T-helper 1 cell treated with Interleukin-12 subunit alpha and Interleukin-12 subunit beta and Interleukin-4 antibody, amounts not matched to agents 30 μg/mL and 1 μg/mL, for 36 hours (primary cell): ENCODE measurements around the gene KCNJ12.
"Not testable (repeated sequence)": the region's sequence is repeated elsewhere in the genome, so short reads cannot be mapped to it uniquely, and the experiment has no call there.

Source experiments
- H3K27ac Mint-ChIP-seq: one replicate; pipeline ENCODE4 v1.8.0; 2021; ENCODE audit warnings: mild to moderate bottlenecking, mixed read lengths
- H3K27me3 Mint-ChIP-seq: one replicate; pipeline ENCODE4 v1.8.0; 2021; ENCODE audit warnings: low read depth, mixed read lengths
- H3K36me3 Mint-ChIP-seq: one replicate; pipeline ENCODE4 v1.8.0; 2021; ENCODE audit warnings: low read depth, mixed read lengths
- H3K4me1 Mint-ChIP-seq: one replicate; pipeline ENCODE4 v1.8.0; 2021; ENCODE audit warnings: low read depth, mixed read lengths
- H3K4me3 Mint-ChIP-seq: one replicate; pipeline ENCODE4 v1.8.0; 2021; ENCODE audit warnings: mild to moderate bottlenecking, moderate library complexity, mixed read lengths
- H3K9me3 Mint-ChIP-seq: one replicate; pipeline ENCODE4 v1.8.0; 2021; ENCODE audit warnings: mixed read lengths

Gene KCNJ12

DNA sequence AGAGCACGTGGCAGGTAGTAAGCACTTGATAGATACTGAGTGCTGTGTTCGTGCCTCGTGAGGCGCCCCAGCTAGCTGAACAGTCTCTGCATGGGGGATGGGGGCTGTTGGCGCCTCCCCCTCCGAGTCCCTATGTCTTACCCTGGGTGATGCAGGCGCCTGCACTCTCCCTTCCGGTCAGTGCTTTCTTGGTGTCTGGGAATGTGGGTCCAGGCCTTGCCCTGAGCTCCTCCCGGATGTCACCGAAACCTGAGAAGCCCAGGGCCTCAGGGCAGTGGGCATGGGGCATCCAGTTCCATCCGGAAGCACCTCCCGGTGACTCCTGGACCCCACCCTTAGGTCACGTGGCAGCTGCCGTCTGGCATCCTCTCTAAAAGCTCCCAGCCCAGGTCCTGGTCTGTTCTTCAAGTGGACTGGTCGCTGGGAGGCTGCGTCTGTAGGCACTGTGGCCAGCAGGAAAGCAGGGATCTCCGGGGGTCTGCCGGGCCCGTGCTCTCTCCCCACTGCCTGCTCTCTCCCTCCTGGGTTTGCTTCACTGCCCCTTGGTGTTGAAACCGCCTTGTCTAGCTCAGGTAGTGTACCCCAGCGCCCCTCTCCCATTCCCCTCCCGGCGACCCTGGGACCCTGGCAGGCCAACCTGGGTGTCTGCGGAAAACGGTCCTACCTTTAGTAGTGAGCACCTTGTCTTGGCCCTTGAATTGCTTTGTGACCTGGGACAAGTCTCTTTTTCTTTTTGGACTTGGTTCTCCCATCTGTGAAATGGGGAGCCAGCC lies 34.9 kb downstream of the KCNJ12 start:
- H3K27ac Mint-ChIP-seq, H3K4me3 Mint-ChIP-seq, H3K4me1 Mint-ChIP-seq, H3K9me3 Mint-ChIP-seq, H3K36me3 Mint-ChIP-seq, H3K27me3 Mint-ChIP-seq: not testable (repeated sequence)

DNA sequence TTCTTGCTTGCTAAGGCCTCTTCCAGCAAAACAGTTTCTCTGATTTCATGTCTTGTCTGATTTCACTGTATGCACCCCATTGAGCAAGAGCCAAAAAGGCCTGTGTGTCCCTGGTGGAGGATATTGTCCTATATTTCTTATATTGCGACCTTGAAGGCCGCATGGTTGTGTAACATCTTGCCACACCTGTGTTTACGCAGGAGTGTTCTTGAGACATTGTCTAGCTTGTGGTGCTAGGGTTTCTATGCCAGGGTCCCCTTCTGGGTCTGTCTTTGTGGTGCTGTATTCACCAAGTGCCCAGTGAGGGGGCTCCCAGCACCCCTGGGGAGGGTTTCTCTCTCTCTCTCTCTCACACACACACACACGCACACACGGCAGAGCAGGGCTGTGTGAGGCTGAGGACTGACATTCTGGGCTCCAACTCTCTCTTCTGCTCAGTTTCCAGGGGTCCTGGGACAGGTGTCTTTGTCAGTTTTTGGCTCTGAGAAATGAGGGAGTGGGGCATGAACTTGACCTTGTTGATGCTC lies 35.6 kb downstream of the KCNJ12 start:
- not testable (repeated sequence) for H3K27ac Mint-ChIP-seq, H3K9me3 Mint-ChIP-seq, H3K36me3 Mint-ChIP-seq, H3K4me1 Mint-ChIP-seq, H3K4me3 Mint-ChIP-seq, H3K27me3 Mint-ChIP-seq

DNA sequence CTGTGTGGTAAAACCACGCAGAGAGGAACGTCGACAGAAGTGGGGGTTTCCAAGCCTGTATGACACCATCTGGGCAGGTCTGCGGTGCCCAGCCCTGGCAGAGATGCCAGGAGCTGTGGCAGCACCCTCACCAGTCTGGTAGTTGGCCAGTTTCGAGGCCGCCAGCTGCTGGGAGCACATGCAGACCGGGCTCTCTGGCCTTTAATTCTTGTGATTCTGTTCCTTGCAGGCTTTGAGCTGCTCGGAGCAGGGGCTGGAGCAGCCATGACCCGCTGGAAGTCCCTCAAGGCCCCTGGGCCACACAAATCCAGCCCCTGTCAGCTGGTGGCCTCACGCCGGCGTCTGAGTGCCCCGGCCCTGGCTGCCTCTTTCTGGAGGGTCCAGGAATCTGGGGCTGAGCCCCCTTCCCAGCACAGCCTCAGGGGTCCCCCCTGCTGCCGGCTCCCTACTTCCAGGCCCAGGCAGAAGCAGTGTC lies 36.1 kb downstream of the KCNJ12 start:
- H3K9me3 Mint-ChIP-seq, H3K27me3 Mint-ChIP-seq, H3K36me3 Mint-ChIP-seq, H3K4me1 Mint-ChIP-seq, H3K27ac Mint-ChIP-seq, H3K4me3 Mint-ChIP-seq: not testable (repeated sequence)

DNA sequence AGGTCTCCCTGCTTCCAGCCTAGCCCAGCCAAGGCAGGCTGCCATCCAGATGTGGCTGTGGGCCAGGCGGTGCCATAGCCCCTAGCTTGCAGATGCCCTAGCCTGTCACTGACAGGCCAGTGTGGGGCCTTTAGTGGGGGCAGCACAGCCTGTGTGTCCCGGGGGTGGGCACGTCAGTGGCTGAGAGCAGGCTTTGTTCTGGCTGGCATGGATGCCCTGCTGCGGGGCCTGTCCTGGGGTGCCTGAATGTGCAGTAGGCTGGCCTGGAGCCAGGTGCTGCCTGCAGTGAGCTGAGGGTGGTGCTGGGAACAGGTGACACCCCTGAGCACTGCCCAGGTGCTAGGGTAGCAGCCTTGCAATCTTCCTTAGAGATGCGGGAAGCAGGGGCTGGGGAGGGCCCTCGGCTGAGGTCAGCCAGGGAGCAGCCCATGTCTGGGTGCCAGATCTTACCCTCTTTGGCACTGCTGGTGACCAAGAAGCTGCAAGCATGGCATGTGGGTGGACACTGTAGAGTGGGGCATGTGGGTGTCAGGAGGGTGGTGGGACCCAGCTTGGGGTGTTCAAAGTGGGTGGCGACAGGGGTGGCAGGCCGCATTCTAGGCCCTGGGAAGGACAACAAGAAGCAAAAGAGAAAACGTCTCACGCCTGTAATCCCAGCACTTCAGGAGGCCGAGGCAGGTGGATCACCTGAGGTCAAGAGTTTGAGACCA lies 37.6 kb downstream of the KCNJ12 start:
- H3K36me3 Mint-ChIP-seq, H3K27me3 Mint-ChIP-seq, H3K4me1 Mint-ChIP-seq, H3K4me3 Mint-ChIP-seq, H3K27ac Mint-ChIP-seq, H3K9me3 Mint-ChIP-seq: not testable (repeated sequence)

DNA sequence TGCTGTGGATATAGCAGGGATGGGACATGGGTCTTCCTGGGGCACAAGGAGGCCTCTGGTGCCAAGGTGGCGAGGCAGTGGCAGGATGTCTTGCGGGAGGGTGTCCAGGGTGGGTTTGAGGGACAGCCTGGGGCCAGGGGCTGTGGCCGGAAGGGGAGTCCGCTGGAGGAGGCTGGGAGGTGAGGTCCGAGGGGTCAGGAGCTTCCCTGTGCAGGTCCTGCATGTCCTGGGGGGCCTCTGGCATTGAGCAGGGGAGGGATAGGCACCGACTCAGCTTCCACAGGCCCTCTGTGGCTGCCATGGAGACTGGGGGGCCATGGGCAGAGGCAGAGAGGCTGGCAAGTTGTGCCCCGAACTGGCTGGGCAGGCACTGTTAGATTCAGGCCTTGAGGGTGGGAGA lies 38.5 kb downstream of the KCNJ12 start:
- not testable (repeated sequence) for H3K4me1 Mint-ChIP-seq, H3K36me3 Mint-ChIP-seq, H3K9me3 Mint-ChIP-seq, H3K27ac Mint-ChIP-seq, H3K27me3 Mint-ChIP-seq, H3K4me3 Mint-ChIP-seq

DNA sequence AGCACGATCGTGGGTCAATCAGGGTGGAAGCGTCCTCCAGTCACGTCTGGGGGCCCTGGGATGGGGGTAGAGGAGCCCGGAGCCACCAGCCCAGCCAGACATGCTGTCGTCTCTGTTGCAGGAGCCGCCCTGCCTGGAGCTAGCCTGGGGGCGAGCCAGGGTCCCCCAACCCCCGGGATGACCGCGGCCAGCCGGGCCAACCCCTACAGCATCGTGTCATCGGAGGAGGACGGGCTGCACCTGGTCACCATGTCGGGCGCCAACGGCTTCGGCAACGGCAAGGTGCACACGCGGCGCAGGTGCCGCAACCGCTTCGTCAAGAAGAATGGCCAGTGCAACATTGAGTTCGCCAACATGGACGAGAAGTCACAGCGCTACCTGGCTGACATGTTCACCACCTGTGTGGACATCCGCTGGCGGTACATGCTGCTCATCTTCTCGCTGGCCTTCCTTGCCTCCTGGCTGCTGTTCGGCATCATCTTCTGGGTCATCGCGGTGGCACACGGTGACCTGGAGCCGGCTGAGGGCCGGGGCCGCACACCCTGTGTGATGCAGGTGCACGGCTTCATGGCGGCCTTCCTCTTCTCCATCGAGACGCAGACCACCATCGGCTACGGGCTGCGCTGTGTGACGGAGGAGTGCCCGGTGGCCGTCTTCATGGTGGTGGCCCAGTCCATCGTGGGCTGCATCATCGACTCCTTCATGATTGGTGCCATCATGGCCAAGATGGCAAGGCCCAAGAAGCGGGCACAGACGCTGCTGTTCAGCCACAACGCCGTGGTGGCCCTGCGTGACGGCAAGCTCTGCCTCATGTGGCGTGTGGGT lies 39.2 kb downstream of the KCNJ12 start:
- not testable (repeated sequence) for H3K4me1 Mint-ChIP-seq

DNA sequence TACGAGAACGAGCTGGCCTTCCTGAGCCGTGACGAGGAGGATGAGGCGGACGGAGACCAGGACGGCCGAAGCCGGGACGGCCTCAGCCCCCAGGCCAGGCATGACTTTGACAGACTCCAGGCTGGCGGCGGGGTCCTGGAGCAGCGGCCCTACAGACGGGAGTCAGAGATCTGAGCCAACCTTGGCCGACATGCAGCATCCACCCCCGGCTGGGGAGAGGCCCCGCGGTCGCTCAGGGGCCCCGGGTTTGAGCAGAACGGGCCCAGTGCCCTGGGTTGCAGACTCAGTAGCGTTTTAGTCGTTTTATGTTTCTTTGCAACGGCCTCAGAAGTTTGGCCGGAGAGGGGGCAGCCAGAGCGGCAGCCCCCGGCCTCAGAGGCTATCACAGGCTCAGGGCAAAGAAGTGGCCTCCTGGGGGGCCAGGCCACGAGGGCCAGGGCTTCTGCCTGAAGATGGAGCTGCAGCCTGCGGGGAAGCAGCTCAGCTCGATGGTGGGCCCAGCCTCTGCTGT lies 40.4 kb downstream of the KCNJ12 start:
- H3K27me3 Mint-ChIP-seq, H3K4me3 Mint-ChIP-seq, H3K27ac Mint-ChIP-seq, H3K9me3 Mint-ChIP-seq, H3K4me1 Mint-ChIP-seq, H3K36me3 Mint-ChIP-seq: not testable (repeated sequence)

More for the DNA sequence above, 39.2 kb downstream of the KCNJ12 start:
- not testable (repeated sequence) for H3K36me3 Mint-ChIP-seq, H3K9me3 Mint-ChIP-seq, H3K4me3 Mint-ChIP-seq, H3K27ac Mint-ChIP-seq, H3K27me3 Mint-ChIP-seq

DNA sequence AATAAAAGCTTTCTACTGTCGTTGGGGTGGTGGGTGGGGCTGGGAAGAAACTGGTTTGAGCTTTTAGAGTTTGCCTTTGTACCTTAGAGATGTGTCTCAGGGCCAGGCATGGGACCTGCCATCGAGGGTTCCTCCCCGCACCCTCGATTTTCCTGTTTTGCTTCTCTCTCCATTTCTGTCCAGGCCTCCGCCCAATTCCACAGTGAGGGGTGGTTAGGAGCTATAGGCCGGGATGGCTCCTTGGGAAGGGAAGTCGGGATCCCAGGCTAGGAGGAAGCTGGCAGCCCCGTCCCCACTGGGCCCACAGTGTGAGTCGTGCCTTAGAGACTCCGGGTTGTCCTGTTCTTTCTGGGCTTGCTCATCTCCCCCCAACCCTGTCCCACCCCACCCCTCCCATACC lies 41.2 kb downstream of the KCNJ12 start:
- H3K36me3 Mint-ChIP-seq, H3K27ac Mint-ChIP-seq, H3K4me1 Mint-ChIP-seq, H3K9me3 Mint-ChIP-seq, H3K4me3 Mint-ChIP-seq, H3K27me3 Mint-ChIP-seq: not testable (repeated sequence)

DNA sequence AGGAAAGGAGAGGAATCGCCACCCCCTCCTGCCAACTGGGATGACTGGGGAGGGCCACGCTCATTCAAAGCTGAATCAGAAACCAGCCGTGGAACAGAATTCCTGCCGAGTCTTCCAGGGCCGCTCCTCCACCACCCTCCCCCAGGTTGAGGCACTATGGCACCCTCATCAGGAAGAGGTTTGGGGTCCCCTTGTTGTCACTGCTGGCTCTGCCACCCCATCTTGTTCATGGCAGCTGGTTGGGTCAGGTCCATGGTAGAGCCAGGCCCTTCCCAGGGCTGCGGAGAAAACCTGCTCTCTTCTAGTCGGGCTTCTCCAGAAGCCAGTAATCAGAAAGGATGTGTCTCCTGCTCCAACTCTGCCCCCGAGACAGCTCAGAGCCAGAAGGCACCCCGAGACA lies 41.8 kb downstream of the KCNJ12 start:
- H3K4me1 Mint-ChIP-seq: no peaks in the 10 kb centered on the region
- H3K36me3 Mint-ChIP-seq: no peaks in the 10 kb centered on the region
- H3K27ac Mint-ChIP-seq: no peak overlapping the region
- H3K4me3 Mint-ChIP-seq: no peak overlapping the region
- no peaks in the 10 kb centered on the region for H3K9me3 Mint-ChIP-seq
- H3K27me3 Mint-ChIP-seq: no peaks in the 10 kb centered on the region

DNA sequence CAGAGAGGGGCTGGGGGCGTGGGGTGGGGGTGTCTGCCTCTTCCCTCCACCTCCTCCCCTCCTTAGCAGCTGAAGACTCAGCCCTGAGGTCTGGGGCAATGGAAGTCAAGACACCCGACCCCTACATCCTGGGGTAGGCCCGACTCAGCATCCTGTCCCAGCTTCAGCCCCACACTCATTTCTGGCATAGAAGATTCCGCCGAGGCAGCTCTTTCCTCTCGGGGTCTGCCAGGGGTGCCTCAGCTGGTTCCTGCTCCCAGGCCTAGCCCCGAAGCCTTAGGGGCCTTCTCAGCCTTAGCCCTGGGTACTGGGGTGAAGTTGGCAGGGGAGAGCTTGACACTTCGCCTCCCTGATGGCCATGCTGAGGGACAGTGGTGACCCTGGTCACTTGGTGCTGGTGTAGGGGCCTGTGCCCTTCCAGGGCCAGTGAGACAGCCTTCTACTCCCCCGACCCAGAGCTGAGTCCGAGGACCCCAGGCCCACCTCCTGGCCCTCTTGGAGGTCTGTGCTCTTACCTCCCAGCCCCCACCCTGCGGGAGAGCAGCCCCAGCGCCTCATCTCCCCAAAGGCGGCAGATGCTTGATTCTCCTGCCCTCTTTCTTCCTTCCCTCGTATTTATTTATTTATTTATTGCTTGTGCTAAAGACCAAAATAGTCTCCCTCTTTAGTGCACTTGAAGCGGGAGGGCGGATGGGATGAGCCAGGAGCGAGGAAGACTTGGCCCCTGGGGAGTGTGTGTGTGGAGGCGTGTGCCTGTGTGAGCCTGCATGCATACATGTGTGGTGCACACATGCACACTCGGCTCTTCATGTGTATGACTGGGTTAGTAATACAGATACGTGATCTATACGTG lies 42.5 kb downstream of the KCNJ12 start:
- H3K27ac Mint-ChIP-seq: no peak overlapping the region
- H3K36me3 Mint-ChIP-seq: no peaks in the 10 kb centered on the region
- H3K4me1 Mint-ChIP-seq: no peaks in the 10 kb centered on the region
- H3K4me3 Mint-ChIP-seq: no peak overlapping the region
- no peaks in the 10 kb centered on the region for H3K9me3 Mint-ChIP-seq
- no peaks in the 10 kb centered on the region for H3K27me3 Mint-ChIP-seq

DNA sequence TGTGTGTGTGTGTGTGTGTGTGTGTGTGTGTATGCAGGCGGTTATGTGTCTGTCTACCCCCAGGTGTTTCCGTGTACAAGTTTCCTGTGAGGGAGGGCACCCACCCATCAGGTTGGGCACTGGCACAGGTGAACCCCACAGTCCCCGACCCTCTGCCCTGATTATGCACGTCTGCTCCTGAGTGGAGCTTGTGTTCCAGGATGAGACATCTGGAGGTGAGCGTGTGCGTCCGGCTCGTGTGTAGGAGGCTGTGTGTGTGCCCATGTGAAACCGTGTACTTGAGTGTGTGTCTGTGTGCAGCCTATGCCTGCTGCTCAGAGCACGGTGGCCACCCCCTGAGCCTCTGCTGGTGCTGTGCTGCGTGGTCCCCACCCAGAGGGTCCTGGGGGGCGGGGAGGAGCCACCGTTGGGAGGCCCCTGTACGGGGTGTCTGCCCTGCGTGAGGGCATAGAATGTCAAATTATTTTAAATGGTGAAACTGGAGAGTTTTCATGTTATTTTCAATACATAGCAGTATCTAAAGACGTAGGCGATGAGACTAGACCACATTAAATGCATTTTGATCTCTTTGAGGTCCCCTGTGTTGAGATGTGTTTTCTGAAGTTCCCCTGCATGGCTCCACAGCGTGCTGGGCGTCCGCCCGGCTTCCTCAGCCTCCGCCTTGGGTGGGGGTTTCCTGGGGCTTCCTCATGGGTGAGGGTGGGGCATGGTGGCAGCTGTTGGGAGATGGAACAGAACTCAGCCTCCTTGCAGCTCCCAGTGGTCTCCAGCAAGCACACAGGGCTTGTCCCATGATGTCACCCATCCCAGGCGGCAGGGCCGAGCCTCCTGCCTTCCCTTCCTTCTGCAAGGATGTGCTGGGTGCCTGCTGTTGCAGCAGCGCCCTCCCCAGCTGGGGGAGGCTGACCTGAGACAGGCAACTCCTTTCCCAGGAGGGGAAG lies 43.4 kb downstream of the KCNJ12 start:
- Mint-ChIP-seq H3K27ac (no peak overlapping the region), H3K9me3 (no peaks in the 10 kb centered on the region), H3K4me1 (no peaks in the 10 kb centered on the region), H3K36me3 (no peaks in the 10 kb centered on the region), H3K27me3 (no peaks in the 10 kb centered on the region), H3K4me3 (no peak overlapping the region)

DNA sequence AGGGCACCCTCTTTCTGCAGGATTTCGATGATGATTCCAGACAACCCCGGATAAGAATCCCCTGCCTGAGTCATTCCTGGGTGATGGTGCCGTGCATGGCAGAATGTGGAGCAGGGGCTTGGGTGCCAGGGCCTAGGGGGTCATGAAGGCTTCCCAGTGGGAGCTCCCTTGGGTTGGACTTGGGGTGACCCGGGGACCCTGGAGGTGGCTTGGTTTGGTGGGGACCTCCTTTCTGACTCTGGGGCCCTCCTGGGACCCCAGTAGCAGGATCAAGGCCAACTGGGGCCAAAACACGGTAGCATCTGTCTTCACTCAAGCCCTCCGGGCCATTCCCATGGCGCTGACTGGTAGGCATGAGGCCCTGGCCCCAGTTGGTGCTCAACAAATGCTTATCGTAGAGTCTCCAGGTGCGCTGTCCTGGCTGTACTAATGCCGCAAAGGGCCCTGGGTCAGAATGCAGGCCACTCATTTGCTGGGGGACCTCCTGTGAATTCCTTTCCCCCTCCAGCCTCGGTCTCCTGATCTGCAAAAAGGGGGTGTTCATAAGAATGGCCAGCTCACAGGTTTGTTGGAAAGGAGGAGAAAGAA lies 44.4 kb downstream of the KCNJ12 start:
- not testable (repeated sequence) for H3K36me3 Mint-ChIP-seq, H3K4me1 Mint-ChIP-seq, H3K27me3 Mint-ChIP-seq, H3K9me3 Mint-ChIP-seq, H3K27ac Mint-ChIP-seq, H3K4me3 Mint-ChIP-seq
